ENCODE results near the gene TRMT2A.

- TF ChIP-seq CTCF (optimal IDR thresholded peaks at IDR 0.05 in 1 of 3, IDR thresholded peaks at IDR 0.05 in 1 of 3, conservative IDR thresholded peaks at IDR 0.05 in 1 of 3; ENCODE audit: extremely low read depth in 1 of 3, insufficient read depth in 2 of 3, low read length in 3 of 3): no peak
- no peak for TF ChIP-seq EZH2 (IDR thresholded peaks at IDR 0.05; ENCODE audit: low read length)
Measured at GRCh38 chr22:20089977-20090729, 26.9 kb downstream of the TRMT2A start.

All from keratinocyte (primary cell).